Measurements from ENCODE around the gene KMT5C. TPM values are rescaled to one million over a fixed set of nuclear protein-coding genes. Genes with fewer than 3 reads are reported as not detected.

Gene KMT5C
- total and polyA plus RNA-seq, 7 experiments from 2014 or later, result 0.84 to 63.3 (median 23.4) TPM

GRCh38 chr19:55333870-55334269, 5.8 kb upstream of the KMT5C start:
- Histone ChIP-seq H3K4me3 (ENCODE audit: low read length) (no peak overlapping the region), H3K27me3 (ENCODE audit: control insufficient read depth in 2 of 2, insufficient read depth in 2 of 2, low read length in 2 of 2) (no peaks in the 10 kb centered on the region), H3K9me3 (ENCODE audit: control insufficient read depth in 2 of 3, low read length in 3 of 3) (no peaks in the 10 kb centered on the region), H3K27ac (ENCODE audit: low read depth, low read length) (no peak overlapping the region), H3K36me3 (ENCODE audit: control insufficient read depth in 2 of 3, insufficient read depth in 3 of 3, low read length in 3 of 3) (no peaks in the 10 kb centered on the region), H3K4me1 (ENCODE audit: control insufficient read depth in 2 of 2, insufficient read depth in 2 of 2, low read length in 2 of 2) (peaks cover 6 to 8% of the 10 kb centered on the region in 2 donors)
- ATAC-seq, result no peak
- no peak overlapping the region for H3K4me3 Mint-ChIP-seq
- H3K4me1 Mint-ChIP-seq, result peaks cover 0 to 7% (median 6%) of the 10 kb centered on the region in 7 donors
- intact Hi-C loops (cut with micrococcal nuclease), result no loop called here
- peak overlapping the region in 1 of 9 donors; percentile 51 for H3K27ac Mint-ChIP-seq
- no peaks in the 10 kb centered on the region for H3K36me3 Mint-ChIP-seq
- peaks cover 0 to 2% (median 0%) of the 10 kb centered on the region in 11 donors for H3K9me3 Mint-ChIP-seq
- H3K27me3 Mint-ChIP-seq, result peaks cover 0 to 21% (median 9%) of the 10 kb centered on the region in 5 donors
- POLR2A ChIA-PET, result no interaction called here
- no peak for DNase-seq
- CTCF ChIA-PET, result no interaction called here

- ChIA-PET POLR2A (interaction anchor here (0.8 kb wide), 1 partner anchor 15 kb away, joined by 4 read pairs; no protein-coding TSS in a partner anchor), CTCF (interaction anchor here (0.7 kb wide), 1 partner anchor 240 kb away, joined by 4 read pairs; no protein-coding TSS in a partner anchor)
- Histone ChIP-seq H3K9me3 (ENCODE audit: control insufficient read depth in 2 of 3, low read length in 3 of 3) (no peaks in the 10 kb centered on the region), H3K27me3 (ENCODE audit: control insufficient read depth in 2 of 2, insufficient read depth in 2 of 2, low read length in 2 of 2) (no peaks in the 10 kb centered on the region), H3K27ac (ENCODE audit: low read depth, low read length) (no peak overlapping the region), H3K36me3 (ENCODE audit: control insufficient read depth in 2 of 3, insufficient read depth in 3 of 3, low read length in 3 of 3) (no peaks in the 10 kb centered on the region), H3K4me1 (ENCODE audit: control insufficient read depth in 2 of 2, insufficient read depth in 2 of 2, low read length in 2 of 2) (peaks cover 8 to 15% of the 10 kb centered on the region in 2 donors), H3K4me3 (ENCODE audit: low read length) (no peak overlapping the region)
- H3K27me3 Mint-ChIP-seq, result peaks cover 0 to 24% (median 5%) of the 10 kb centered on the region in 5 donors
- intact Hi-C loops (cut with micrococcal nuclease), result loop anchor here (5.0 kb wide), 2 partner anchors 301 to 329 kb away; no protein-coding TSS in a partner anchor
- H3K36me3 Mint-ChIP-seq, result no peaks in the 10 kb centered on the region
- DNase-seq (no peak), ATAC-seq (no peak)
- H3K4me3 Mint-ChIP-seq, result no peak overlapping the region
- H3K27ac Mint-ChIP-seq, result peak overlapping the region in 2 of 9 donors; percentile 16 to 76
- peaks cover 0 to 21% (median 18%) of the 10 kb centered on the region in 7 donors for H3K4me1 Mint-ChIP-seq
- H3K9me3 Mint-ChIP-seq, result peaks cover 0 to 4% (median 0%) of the 10 kb centered on the region in 11 donors
These were observed 3.6 kb upstream of the KMT5C start for GRCh38 chr19:55336101-55336500.

- Histone ChIP-seq H3K27ac (ENCODE audit: low read depth, low read length) (peak overlapping the region; percentile 93), H3K4me1 (ENCODE audit: control insufficient read depth in 2 of 2, insufficient read depth in 2 of 2, low read length in 2 of 2) (peaks cover 8 to 15% of the 10 kb centered on the region in 2 donors), H3K9me3 (ENCODE audit: control insufficient read depth in 2 of 3, low read length in 3 of 3) (no peaks in the 10 kb centered on the region), H3K27me3 (ENCODE audit: control insufficient read depth in 2 of 2, insufficient read depth in 2 of 2, low read length in 2 of 2) (no peaks in the 10 kb centered on the region), H3K36me3 (ENCODE audit: control insufficient read depth in 2 of 3, insufficient read depth in 3 of 3, low read length in 3 of 3) (peaks cover 0 to 15% (median 0%) of the 10 kb centered on the region in 3 experiments), H3K4me3 (ENCODE audit: low read length) (peak overlapping the region; percentile 80)
- ATAC-seq (no peak), DNase-seq (peak in 2 of 9 donors; percentile 44 to 46)
- Mint-ChIP-seq H3K27me3 (peaks cover 0 to 16% (median 0%) of the 10 kb centered on the region in 5 donors), H3K4me1 (peaks cover 6 to 28% (median 24%) of the 10 kb centered on the region in 7 donors), H3K9me3 (peaks cover 0 to 4% (median 0%) of the 10 kb centered on the region in 11 donors), H3K36me3 (peaks cover 0 to 10% (median 2%) of the 10 kb centered on the region in 5 donors), H3K27ac (peak overlapping the region; percentile 88 to 100 (median 97)), H3K4me3 (peak overlapping the region; percentile 87 to 99 (median 96))
- ChIA-PET POLR2A (interaction anchor here (0.9 to 2.4 kb wide), 15 partner anchors 34 to 314 kb away, joined by 3 to 27 read pairs (median 8); partner anchors contain the start of genes FIZ1, HSPBP1, ISOC2 and PPP6R1), CTCF (interaction anchor here (1.5 to 2.1 kb wide), 2 partner anchors 38 to 44 kb away, joined by 4 to 12 read pairs; partner anchors contain the start of gene TMEM238)
- intact Hi-C loops (cut with micrococcal nuclease), result loop anchor here (1.0 to 5.0 kb wide), 23 partner anchors 14 to 1150 kb away; partner anchors contain the start of genes COX6B2 (in 2 of the 2), HSPBP1 (in 2 of the 2), PPP6R1 (in 2 of the 2) and RPL28 (in 2 of the 2)
These were observed 460 bp downstream of the KMT5C start for GRCh38 chr19:55339889-55340783.

- CTCF ChIA-PET, result no interaction called here
- DNase-seq (peak in 5 of 9 donors; percentile 13 to 36 (median 22)), ATAC-seq (no peak)
- Mint-ChIP-seq H3K4me3 (peak overlapping the region; percentile 74 to 99 (median 88)), H3K36me3 (peaks cover 0 to 13% (median 3%) of the 10 kb centered on the region in 5 donors), H3K4me1 (peaks cover 11 to 28% (median 24%) of the 10 kb centered on the region in 7 donors), H3K27ac (peak overlapping the region in 8 of 9 donors; percentile 75 to 99 (median 93)), H3K9me3 (peaks cover 0 to 4% (median 0%) of the 10 kb centered on the region in 11 donors), H3K27me3 (peaks cover 0 to 16% (median 0%) of the 10 kb centered on the region in 5 donors)
- H3K4me1 ChIP-seq (ENCODE audit: control insufficient read depth in 2 of 2, insufficient read depth in 2 of 2, low read length in 2 of 2), result peaks cover 8 to 15% of the 10 kb centered on the region in 2 donors
- POLR2A ChIA-PET, result interaction anchor here (0.9 to 1.1 kb wide), 2 partner anchors 43 to 87 kb away, joined by 3 to 5 read pairs; partner anchors contain the start of gene TMEM238
- H3K9me3 ChIP-seq (ENCODE audit: control insufficient read depth in 2 of 3, low read length in 3 of 3), result no peaks in the 10 kb centered on the region
- H3K4me3 ChIP-seq (ENCODE audit: low read length), result peak overlapping the region; percentile 80
- no peaks in the 10 kb centered on the region for H3K27me3 ChIP-seq (ENCODE audit: control insufficient read depth in 2 of 2, insufficient read depth in 2 of 2, low read length in 2 of 2)
- H3K27ac ChIP-seq (ENCODE audit: low read depth, low read length), result peak overlapping the region; percentile 93
- peaks cover 0 to 15% (median 0%) of the 10 kb centered on the region in 3 experiments for H3K36me3 ChIP-seq (ENCODE audit: control insufficient read depth in 2 of 3, insufficient read depth in 3 of 3, low read length in 3 of 3)
- intact Hi-C loops (cut with micrococcal nuclease), result no loop called here
These were observed 1.1 kb downstream of the KMT5C start for GRCh38 chr19:55340784-55341147.

GRCh38 chr19:55341171-55341588, 1.5 kb downstream of the KMT5C start:
- H3K27ac ChIP-seq (ENCODE audit: low read depth, low read length), result peak overlapping the region; percentile 93
- no peak for ATAC-seq
- Mint-ChIP-seq H3K27ac (peak overlapping the region in 8 of 9 donors; percentile 28 to 99 (median 93)), H3K9me3 (peaks cover 0 to 4% (median 0%) of the 10 kb centered on the region in 11 donors), H3K4me3 (peak overlapping the region; percentile 74 to 99 (median 88)), H3K27me3 (peaks cover 0 to 15% (median 0%) of the 10 kb centered on the region in 5 donors), H3K36me3 (peaks cover 0 to 13% (median 3%) of the 10 kb centered on the region in 5 donors), H3K4me1 (peaks cover 11 to 28% (median 24%) of the 10 kb centered on the region in 7 donors)
- H3K36me3 ChIP-seq (ENCODE audit: control insufficient read depth in 2 of 3, insufficient read depth in 3 of 3, low read length in 3 of 3), result peaks cover 0 to 15% (median 0%) of the 10 kb centered on the region in 3 experiments
- DNase-seq, result peak in 6 of 9 donors; percentile 10 to 79 (median 24)
- ChIA-PET POLR2A (interaction anchor here (0.9 to 1.1 kb wide), 3 partner anchors 11 to 87 kb away, joined by 3 to 5 read pairs (median 4); partner anchors contain the start of gene TMEM238), CTCF (no interaction called here)
- H3K4me1 ChIP-seq (ENCODE audit: control insufficient read depth in 2 of 2, insufficient read depth in 2 of 2, low read length in 2 of 2), result peaks cover 8 to 15% of the 10 kb centered on the region in 2 donors
- intact Hi-C loops (cut with micrococcal nuclease), result no loop called here
- H3K27me3 ChIP-seq (ENCODE audit: control insufficient read depth in 2 of 2, insufficient read depth in 2 of 2, low read length in 2 of 2), result no peaks in the 10 kb centered on the region
- no peak overlapping the region for H3K4me3 ChIP-seq (ENCODE audit: low read length)
- H3K9me3 ChIP-seq (ENCODE audit: control insufficient read depth in 2 of 3, low read length in 3 of 3), result no peaks in the 10 kb centered on the region
